Thymus (tissue), 11 donors: ENCODE results near the gene DGKG. TPM values are rescaled to one million over a fixed set of nuclear protein-coding genes. Genes with fewer than 3 reads are reported as not detected.
A peak's percentile ranks its signal among the peaks of the same experiment; 100 is the strongest.

ENCODE experiments used
- DNase-seq, 9 donors: peaks; one replicate each; pipeline ENCODE4 v3.0.0-alpha.2; 2013; ENCODE audit warnings: low spot score in 9 of 9, low read depth in 6 of 9, missing footprints in 1 of 9
- H3K27ac ChIP-seq, 2 donors: one replicate each; pipeline ENCODE4 v1.5.1; 2013; ENCODE audit warnings: control low read depth in 1 of 2, low read depth in 1 of 2, low read length in 1 of 2, mild to moderate bottlenecking in 1 of 2, moderate library complexity in 1 of 2
- H3K27me3 ChIP-seq, 2 donors: one replicate each; pipeline ENCODE4 v1.5.1; 2013; ENCODE audit warnings: low read length in 1 of 2; ENCODE audit not compliant: control insufficient read depth in 2 of 2, insufficient read depth in 1 of 2
- H3K36me3 ChIP-seq, 2 donors: one replicate each; pipeline ENCODE4 v1.5.1; 2013; ENCODE audit warnings: low read length in 1 of 2, mild to moderate bottlenecking in 1 of 2, moderate library complexity in 1 of 2; ENCODE audit not compliant: control insufficient read depth in 2 of 2, insufficient read depth in 2 of 2
- H3K4me1 ChIP-seq, 2 donors: one replicate each; pipeline ENCODE4 v1.5.1; 2013; ENCODE audit warnings: low read length in 2 of 2; ENCODE audit not compliant: control insufficient read depth in 2 of 2, insufficient read depth in 2 of 2
- H3K4me3 ChIP-seq, 2 donors: one replicate each; pipeline ENCODE4 v1.5.1; 2013; ENCODE audit warnings: low read length in 2 of 2, control low read depth in 1 of 2, mild to moderate bottlenecking in 1 of 2
- H3K9me3 ChIP-seq, 2 donors: one replicate each; pipeline ENCODE4 v1.5.1; 2013; ENCODE audit warnings: low read length in 1 of 2, mild to moderate bottlenecking in 1 of 2; ENCODE audit not compliant: control insufficient read depth in 2 of 2, insufficient read depth in 1 of 2
- WGBS: extraction: QIAGEN DNeasy Blood & Tissue Kit; methylation state at CpG from one replicate; pipeline ENCODE4 v1.1.7; 2013; 5-methylcytosine and 5-hydroxymethylcytosine counted together
- polyA plus RNA-seq: library from polyadenylated mRNA; stranded (reverse); fragments of 200-250 nt; gene quantifications from one replicate; pipeline ENCODE4 v1.2.3, GENCODE V29; 2013
- total RNA-seq: library from RNA; stranded (reverse); fragments of 120-200 nt; gene quantifications from one replicate; pipeline ENCODE4 v1.2.4, GENCODE V29; 2013
- donor health status: healthy.

The DGKG gene
- total and polyA plus RNA-seq, 2 donors, result 1.1 to 1.6 TPM

- H3K27me3 ChIP-seq, result peaks cover under 1 to 7% of the 10 kb centered on the region in 2 donors
- H3K27ac ChIP-seq, result no peak overlapping the region
- peaks cover 9 to 22% of the 10 kb centered on the region in 2 donors for H3K4me1 ChIP-seq
- DNase-seq, result no peak
- no peaks in the 10 kb centered on the region for H3K9me3 ChIP-seq
- WGBS, result 93% methylated on average over 11 of the region's 11 CpGs
- H3K36me3 ChIP-seq, result no peaks in the 10 kb centered on the region
- no peak overlapping the region for H3K4me3 ChIP-seq
These were observed 174.4 kb downstream of the DGKG start for GRCh38 chr3:186187401-186188275.

GRCh38 chr3:186185194-186185787 is 176.7 kb downstream of the DGKG start:
- WGBS, result 17% methylated on average over 2 of the region's 2 CpGs
- H3K27ac ChIP-seq, result peak overlapping the region in 1 of 2 donors; percentile 1
- H3K27me3 ChIP-seq, result no peaks in the 10 kb centered on the region
- no peak overlapping the region for H3K4me3 ChIP-seq
- no peaks in the 10 kb centered on the region for H3K36me3 ChIP-seq
- H3K4me1 ChIP-seq, result peaks cover 9 to 22% of the 10 kb centered on the region in 2 donors
- DNase-seq, result peak in 8 of 9 donors; percentile 43 to 89 (median 62)
- H3K9me3 ChIP-seq, result no peaks in the 10 kb centered on the region

GRCh38 chr3:186184021-186184420 is 178.0 kb downstream of the DGKG start:
- H3K4me3 ChIP-seq, result no peak overlapping the region
- H3K9me3 ChIP-seq, result no peaks in the 10 kb centered on the region
- no peak for DNase-seq
- H3K27me3 ChIP-seq, result no peaks in the 10 kb centered on the region
- no peak overlapping the region for H3K27ac ChIP-seq
- peaks cover 9 to 22% of the 10 kb centered on the region in 2 donors for H3K4me1 ChIP-seq
- H3K36me3 ChIP-seq, result no peaks in the 10 kb centered on the region
- WGBS, result 98% methylated on average over 2 of the region's 2 CpGs

- Histone ChIP-seq H3K27ac (no peak overlapping the region), H3K4me1 (peaks cover 9 to 22% of the 10 kb centered on the region in 2 donors), H3K4me3 (no peak overlapping the region), H3K36me3 (no peaks in the 10 kb centered on the region), H3K9me3 (no peaks in the 10 kb centered on the region), H3K27me3 (no peaks in the 10 kb centered on the region)
- no peak for DNase-seq
- WGBS, result 98% methylated on average over 6 of the region's 6 CpGs
These were observed 179.2 kb downstream of the DGKG start for GRCh38 chr3:186182850-186183249.

- H3K9me3 ChIP-seq, result no peaks in the 10 kb centered on the region
- 100% methylated on average over 2 of the region's 2 CpGs for WGBS
- no peak overlapping the region for H3K27ac ChIP-seq
- no peak overlapping the region for H3K4me3 ChIP-seq
- H3K4me1 ChIP-seq, result peaks cover 9 to 22% of the 10 kb centered on the region in 2 donors
- no peaks in the 10 kb centered on the region for H3K36me3 ChIP-seq
- DNase-seq, result no peak
- H3K27me3 ChIP-seq, result no peaks in the 10 kb centered on the region
These were observed 180.1 kb downstream of the DGKG start for GRCh38 chr3:186181901-186182300.

- Histone ChIP-seq H3K9me3 (no peaks in the 10 kb centered on the region), H3K36me3 (no peaks in the 10 kb centered on the region), H3K27ac (no peak overlapping the region), H3K27me3 (no peaks in the 10 kb centered on the region), H3K4me3 (no peak overlapping the region), H3K4me1 (peaks cover 9 to 16% of the 10 kb centered on the region in 2 donors)
- 90% methylated on average over 6 of the region's 6 CpGs for WGBS
- no peak for DNase-seq
These were observed 181.0 kb downstream of the DGKG start for GRCh38 chr3:186180891-186181481.

- H3K27me3 ChIP-seq, result no peaks in the 10 kb centered on the region
- no peak for DNase-seq
- no peaks in the 10 kb centered on the region for H3K36me3 ChIP-seq
- no peak overlapping the region for H3K4me3 ChIP-seq
- no peak overlapping the region for H3K27ac ChIP-seq
- 87% methylated on average over 5 of the region's 5 CpGs for WGBS
- H3K4me1 ChIP-seq, result peaks cover 4 to 8% of the 10 kb centered on the region in 2 donors
- no peaks in the 10 kb centered on the region for H3K9me3 ChIP-seq
These were observed 181.9 kb downstream of the DGKG start for GRCh38 chr3:186180151-186180550.

GRCh38 chr3:186178412-186178811 is 183.6 kb downstream of the DGKG start:
- H3K27me3 ChIP-seq, result no peaks in the 10 kb centered on the region

GRCh38 chr3:186176373-186176990 is 185.6 kb downstream of the DGKG start:
- DNase-seq, result no peak
- WGBS, result 96% methylated on average over 6 of the region's 6 CpGs
- H3K4me1 ChIP-seq, result no peaks in the 10 kb centered on the region
- H3K36me3 ChIP-seq, result no peaks in the 10 kb centered on the region
- no peak overlapping the region for H3K4me3 ChIP-seq
- no peak overlapping the region for H3K27ac ChIP-seq
- no peaks in the 10 kb centered on the region for H3K27me3 ChIP-seq
- H3K9me3 ChIP-seq, result no peaks in the 10 kb centered on the region

More at GRCh38 chr3:186178412-186178811, 183.6 kb downstream of the DGKG start:
- Histone ChIP-seq H3K36me3 (no peaks in the 10 kb centered on the region), H3K27ac (no peak overlapping the region), H3K4me1 (no peaks in the 10 kb centered on the region), H3K9me3 (no peaks in the 10 kb centered on the region), H3K4me3 (no peak overlapping the region)
- DNase-seq, result no peak
- 92% methylated on average over 4 of the region's 4 CpGs for WGBS
